CD4-positive, alpha-beta T cell treated with Interleukin-6 for 4 hours (primary cell): Measurements from ENCODE around the gene NDUFA7.
"Not testable (repeated sequence)": the region's sequence is repeated elsewhere in the genome, so short reads cannot be mapped to it uniquely, and the experiment has no call there.

ENCODE experiments used
- DNase-seq: peaks from one replicate; pipeline ENCODE4 v3.0.0-alpha.2; 2020; ENCODE audit warnings: mixed read lengths

Gene NDUFA7

GRCh38 chr19:8318835-8319234 is 2.3 kb downstream of the NDUFA7 start:
- DNase-seq: not testable (repeated sequence)

GRCh38 chr19:8316351-8317125 is 4.6 kb downstream of the NDUFA7 start:
- no peak for DNase-seq

- DNase-seq: not testable (repeated sequence)
These were observed 6.1 kb downstream of the NDUFA7 start for GRCh38 chr19:8314981-8315640.

- no peak for DNase-seq
These were observed 9.5 kb downstream of the NDUFA7 start for GRCh38 chr19:8311461-8312260.

GRCh38 chr19:8310342-8311055 is 10.7 kb downstream of the NDUFA7 start:
- no peak for DNase-seq

- DNase-seq: no peak
These were observed 12.3 kb downstream of the NDUFA7 start for GRCh38 chr19:8308891-8309291.

- DNase-seq: peak; percentile 89
These were observed 13.0 kb downstream of the NDUFA7 start, which contains the start of gene CD320 for GRCh38 chr19:8307965-8308866. TSS of gene CD320 (minus strand) at chr19:8308358. CDS start at chr19:8308290, 68 bp downstream.

GRCh38 chr19:8307400-8307964 is 13.7 kb downstream of the NDUFA7 start:
- no peak for DNase-seq

GRCh38 chr19:8306235-8307054 is 14.7 kb downstream of the NDUFA7 start:
- DNase-seq: no peak

- DNase-seq: no peak
These were observed 15.4 kb downstream of the NDUFA7 start for GRCh38 chr19:8305798-8306197.

- peak; percentile 6 for DNase-seq
These were observed 16.1 kb downstream of the NDUFA7 start for GRCh38 chr19:8304841-8305621.

GRCh38 chr19:8302734-8303133 is 18.4 kb downstream of the NDUFA7 start:
- DNase-seq: no peak

GRCh38 chr19:8302357-8302691 is 18.9 kb downstream of the NDUFA7 start:
- no peak for DNase-seq

GRCh38 chr19:8291337-8291736 is 29.8 kb downstream of the NDUFA7 start:
- not testable (repeated sequence) for DNase-seq

GRCh38 chr19:8276508-8276907 is 44.7 kb downstream of the NDUFA7 start:
- DNase-seq: not testable (repeated sequence)

GRCh38 chr19:8269724-8270123 is 51.5 kb downstream of the NDUFA7 start:
- DNase-seq: no peak

GRCh38 chr19:8265872-8266271 is 55.3 kb downstream of the NDUFA7 start:
- no peak for DNase-seq

GRCh38 chr19:8264248-8264647 is 56.9 kb downstream of the NDUFA7 start:
- not testable (repeated sequence) for DNase-seq

- no peak for DNase-seq
These were observed 58.7 kb downstream of the NDUFA7 start for GRCh38 chr19:8262431-8262830.

GRCh38 chr19:8261881-8262280 is 59.3 kb downstream of the NDUFA7 start:
- DNase-seq: no peak
